PC-3 (cell line): ENCODE measurements around the gene LRP5. TPM values are rescaled to one million over a fixed set of nuclear protein-coding genes. Genes with fewer than 3 reads are reported as not detected.

ENCODE experiments used
- ATAC-seq: fragments of 200-7000 bp; cut with Tn5 transposase; 2 replicates; pipeline ENCODE4 v1.9.1; 2020; ENCODE audit warnings: mild to moderate bottlenecking, moderate library complexity
- BruUV-seq: library from RNA; stranded (reverse); fragments of 400-500 nt; replicated peaks from 2 replicates; lab custom pipeline; 2021; lab: Mats Ljungman, UMichigan
- CTCF ChIA-PET: fragments of 300-600 bp; sonication (Branson Sonifier 250); formaldehyde crosslinking; loops from one replicate; lab custom pipeline; 2022; ENCODE audit warnings: antibody characterized with exemption; lab: Charles Lee
- POLR2A ChIA-PET: fragments of 300-600 bp; sonication (Branson Sonifier 250); formaldehyde crosslinking; loops from one replicate; lab custom pipeline; 2022; ENCODE audit warnings: antibody characterized with exemption; ENCODE audit not compliant: unreplicated experiment; lab: Charles Lee
- DNase-seq: peaks from one replicate; pipeline ENCODE4 v3.0.0-alpha.2; 2015
- H2AFZ ChIP-seq: fragments of 300-600 bp; sonication (generic); 2 replicates; pipeline ENCODE4 v1.6.0; 2016; ENCODE audit warnings: antibody characterized with exemption, low read length
- H3F3A ChIP-seq: fragments of 300-600 bp; sonication (generic); one replicate; pipeline ENCODE4 v1.6.0; 2017; ENCODE audit warnings: antibody characterized with exemption, low read length, control low read depth, mild to moderate bottlenecking; ENCODE audit not compliant: unreplicated experiment
- H3K27ac ChIP-seq: fragments of 300-600 bp; sonication (generic); 2 replicates; pipeline ENCODE4 v1.5.1; 2016; ENCODE audit warnings: mild to moderate bottlenecking, low read length
- H3K27me3 ChIP-seq: fragments of 300-600 bp; sonication (generic); 2 replicates; pipeline ENCODE4 v1.6.1; 2016; ENCODE audit warnings: low read length, mixed read lengths
- H3K36me3 ChIP-seq: fragments of 300-600 bp; sonication (generic); 2 replicates; pipeline ENCODE4 v1.6.1; 2016; ENCODE audit warnings: low read depth, mixed run types, low read length, mixed read lengths
- H3K4me1 ChIP-seq: fragments of 300-600 bp; sonication (generic); 2 replicates; pipeline ENCODE4 v1.5.1; 2016; ENCODE audit warnings: low read length; ENCODE audit not compliant: insufficient read depth
- H3K4me2 ChIP-seq: fragments of 300-600 bp; sonication (generic); 2 replicates; pipeline ENCODE4 v1.6.0; 2016; ENCODE audit warnings: low read length
- H3K4me3 ChIP-seq: fragments of 300-600 bp; sonication (generic); 2 replicates; pipeline ENCODE4 v1.5.1; 2016; ENCODE audit warnings: mild to moderate bottlenecking, low read length, mixed read lengths
- H3K79me2 ChIP-seq: fragments of 300-600 bp; sonication (generic); 2 replicates; pipeline ENCODE4 v1.6.1; 2017; ENCODE audit warnings: low read length, mixed read lengths
- H3K9ac ChIP-seq: fragments of 300-600 bp; sonication (generic); 2 replicates; pipeline ENCODE4 v1.6.0; 2016; ENCODE audit warnings: mild to moderate bottlenecking, low read length
- H3K9me2 ChIP-seq: fragments of 300-600 bp; sonication (generic); replicated peaks from 2 replicates; pipeline ENCODE4 v1.6.1; 2016; ENCODE audit warnings: mixed run types, low read length, mixed read lengths
- H3K9me3 ChIP-seq: fragments of 300-600 bp; sonication (generic); 2 replicates; pipeline ENCODE4 v1.6.1; 2016; ENCODE audit warnings: low read length, mixed read lengths
- H4K20me1 ChIP-seq: fragments of 300-600 bp; sonication (generic); 2 replicates; pipeline ENCODE4 v1.6.1; 2016; ENCODE audit warnings: low read length, mixed read lengths
- CTCF ChIP-seq: fragments of 300-600 bp; sonication (generic); conservative IDR thresholded peaks from 2 replicates; pipeline ENCODE4 v1.5.1; 2017; ENCODE audit warnings: antibody characterized with exemption, low read depth, mild to moderate bottlenecking, low read length
- EZH2 ChIP-seq: fragments of 300-600 bp; sonication (generic); IDR thresholded peaks from one replicate; pipeline ENCODE4 v1.6.1; 2017; ENCODE audit warnings: antibody characterized with exemption, mild to moderate bottlenecking, low read length; ENCODE audit not compliant: unreplicated experiment
- EZH2phosphoT487 ChIP-seq: fragments of 300-600 bp; sonication (generic); IDR thresholded peaks from 2 replicates; pipeline ENCODE4 v1.6.1; 2018; ENCODE audit warnings: mild to moderate bottlenecking, antibody characterized with exemption, low read length, borderline replicate concordance
- intact Hi-C: fragments of 100-400 bp; cut with micrococcal nuclease; formaldehyde crosslinking; loops from 2 replicates; pipeline ENCODE4 v1.9.0; 2023
- total RNA-seq: library from RNA; depleted of rRNA; stranded (reverse); fragments of >200 nt; gene quantifications from 2 replicates; pipeline ENCODE4 v1.2.3, GENCODE V29; 2014

LRP5 gene
- total RNA-seq, 1 experiment from 2014 or later: 64.3 TPM

DNA sequence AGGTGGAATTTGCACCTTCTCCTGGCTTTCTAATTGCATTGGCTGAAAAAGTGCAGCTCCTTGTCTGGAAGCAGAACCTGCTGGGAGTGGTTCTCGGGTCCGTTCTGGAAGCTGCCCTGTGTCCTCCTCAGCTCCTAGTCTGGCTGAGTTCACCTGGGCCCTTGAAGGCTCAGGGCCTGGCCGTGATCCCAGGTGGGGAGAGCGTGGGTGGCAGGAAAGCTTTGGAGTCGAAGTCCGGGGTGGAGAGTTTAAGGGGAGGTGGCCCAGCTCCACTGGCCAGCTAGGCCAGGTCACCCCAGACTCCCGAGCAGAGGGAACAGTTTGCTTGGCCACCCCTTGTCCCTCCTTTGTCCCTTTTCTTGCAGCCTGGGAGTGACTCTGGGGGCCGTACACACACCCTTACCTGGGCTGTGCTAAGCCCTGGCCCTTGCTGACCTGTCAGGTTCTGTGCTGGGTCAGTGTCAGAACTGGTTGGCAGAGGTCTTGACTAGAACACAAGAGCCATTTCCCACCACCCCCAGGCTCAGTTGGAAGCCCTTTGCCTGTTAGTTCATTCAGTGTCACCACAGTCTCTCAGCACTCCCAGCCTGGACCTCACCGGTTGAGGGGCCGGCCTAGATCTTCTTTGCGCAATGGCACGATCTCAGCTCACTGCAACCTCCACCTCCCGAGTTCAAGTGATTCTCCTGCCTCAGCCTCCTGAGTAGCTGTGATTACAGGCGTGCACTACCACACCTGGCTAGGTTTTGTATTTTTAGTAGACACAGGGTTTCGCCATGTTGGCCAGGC lies 37.3 kb downstream of the LRP5 start:
- Histone ChIP-seq H3F3A (no peaks in the 10 kb centered on the region), H4K20me1 (peaks cover 8% of the 10 kb centered on the region; the same call in 1 of the 2 replicates), H3K4me3 (no peak overlapping the region), H3K9ac (no peak overlapping the region), H2AFZ (no peak overlapping the region), H3K4me2 (no peak overlapping the region), H3K9me2 (no peaks in the 10 kb centered on the region), H3K79me2 (peaks cover 73% of the 10 kb centered on the region), H3K4me1 (peaks cover 20% of the 10 kb centered on the region), H3K27me3 (no peaks in the 10 kb centered on the region), H3K9me3 (no peaks in the 10 kb centered on the region), H3K36me3 (peaks cover 4% of the 10 kb centered on the region; the same call in 1 of the 2 replicates), H3K27ac (no peak overlapping the region)
- CTCF ChIA-PET: no interaction called here
- DNase-seq (no peak), ATAC-seq (no peak)
- POLR2A ChIA-PET: no interaction called here
- TF ChIP-seq EZH2phosphoT487 (no peak), EZH2 (no peak)
- BruUV-seq: no TSS peak
- intact Hi-C loops: no loop called here

- H3F3A ChIP-seq: no peaks in the 10 kb centered on the region
- H3K79me2 ChIP-seq: peaks cover 71% of the 10 kb centered on the region
- H3K9me3 ChIP-seq: no peaks in the 10 kb centered on the region
- ChIA-PET CTCF (no interaction called here), POLR2A (no interaction called here)
- BruUV-seq: no TSS peak
- peaks cover 29% of the 10 kb centered on the region for H3K4me1 ChIP-seq
- no peak overlapping the region for H2AFZ ChIP-seq
- H3K27ac ChIP-seq: no peak overlapping the region
- no peak for TF ChIP-seq EZH2
- TF ChIP-seq EZH2phosphoT487: no peak
- TF ChIP-seq CTCF: no peak
- no peak overlapping the region for H3K4me2 ChIP-seq
- ATAC-seq (no peak), DNase-seq (no peak)
- H3K9ac ChIP-seq: no peak overlapping the region
- no peaks in the 10 kb centered on the region for H3K9me2 ChIP-seq
- intact Hi-C loops: no loop called here
- H3K27me3 ChIP-seq: no peaks in the 10 kb centered on the region
- H3K4me3 ChIP-seq: no peak overlapping the region
- H4K20me1 ChIP-seq: peaks cover 8% of the 10 kb centered on the region; the same call in 1 of the 2 replicates
- H3K36me3 ChIP-seq: peaks cover 4% of the 10 kb centered on the region; the same call in 1 of the 2 replicates
These were observed 38.5 kb downstream of the LRP5 start for GRCh38 chr11:68350759-68351449.

- no peak for ATAC-seq
- peaks cover 29% of the 10 kb centered on the region for H3K4me1 ChIP-seq
These were observed 39.3 kb downstream of the LRP5 start for GRCh38 chr11:68351450-68352275.

More at GRCh38 chr11:68351450-68352275, 39.3 kb downstream of the LRP5 start:
- no peak overlapping the region for H3K9ac ChIP-seq
- H3K79me2 ChIP-seq: peaks cover 70% of the 10 kb centered on the region
- no peak overlapping the region for H2AFZ ChIP-seq
- peaks cover 3% of the 10 kb centered on the region; the same call in 1 of the 2 replicates for H4K20me1 ChIP-seq
- no peaks in the 10 kb centered on the region for H3F3A ChIP-seq
- no peaks in the 10 kb centered on the region for H3K27me3 ChIP-seq
- H3K4me2 ChIP-seq: no peak overlapping the region
- no TSS peak for BruUV-seq
- POLR2A ChIA-PET: no interaction called here
- CTCF ChIA-PET: interaction anchor here (0.6 kb wide), 2 partner anchors 80 to 105 kb away, joined by 3 to 4 read pairs; partner anchors contain the start of gene C11orf24
- no peak overlapping the region for H3K4me3 ChIP-seq
- H3K27ac ChIP-seq: no peak overlapping the region
- no peaks in the 10 kb centered on the region for H3K9me2 ChIP-seq
- TF ChIP-seq CTCF (no peak), EZH2 (no peak), EZH2phosphoT487 (no peak)
- H3K36me3 ChIP-seq: peaks cover 9% of the 10 kb centered on the region
- DNase-seq: no peak
- no peaks in the 10 kb centered on the region for H3K9me3 ChIP-seq
- intact Hi-C loops: no loop called here
